NCI-H2171 (cell line): ENCODE results near the gene GOLT1B.

Experiments
- DNase-seq: peaks from one replicate; lab custom pipeline; 2025; lab: John Stamatoyannopoulos, UW

Gene GOLT1B

DNA sequence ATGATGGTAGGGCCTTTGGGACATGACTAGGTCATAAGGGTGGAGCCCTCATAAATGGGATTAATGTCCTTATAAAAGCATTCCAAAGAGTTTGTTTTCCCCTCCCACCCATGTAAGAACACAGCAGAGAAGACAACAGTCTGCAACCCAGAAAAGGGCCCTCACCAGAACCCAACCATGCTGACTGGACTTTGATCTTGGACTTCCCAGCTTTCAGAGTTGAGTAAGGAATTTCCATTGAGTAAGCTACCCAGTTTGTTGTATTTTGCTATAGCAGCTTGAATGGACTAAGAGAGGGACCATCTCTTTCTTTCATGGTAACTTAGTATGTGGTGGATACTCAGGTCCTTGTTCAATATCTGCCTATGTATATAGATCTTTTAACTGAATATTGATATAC, 21.6 kb downstream of the GOLT1B start:
- DNase-seq: no peak

DNA sequence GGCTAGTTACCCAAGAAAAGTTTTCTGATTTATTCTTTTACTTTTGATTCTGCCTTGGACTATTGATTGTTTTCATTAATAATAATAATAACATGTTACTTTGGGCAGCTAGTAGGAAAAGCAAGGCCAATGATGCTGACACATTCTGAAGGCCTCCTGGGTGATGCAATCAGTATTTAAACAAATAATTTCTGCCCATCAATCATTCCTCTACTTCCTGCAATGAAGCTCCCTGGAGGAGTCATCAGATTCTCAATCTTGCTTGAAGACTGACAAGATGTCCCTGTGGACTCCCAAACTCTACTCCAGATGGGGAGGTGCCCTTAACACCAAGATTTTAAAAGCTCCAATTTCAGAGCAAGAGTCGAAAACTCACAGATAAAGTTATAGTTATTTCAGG, 24.5 kb downstream of the GOLT1B start, which contains the start of gene SPX:
Gene SPX (plus strand): TSS at position 244 of the 400 bp plus-strand sequence. CDS start 177 bp downstream, outside the sequence.
- DNase-seq: peak; percentile 74

DNA sequence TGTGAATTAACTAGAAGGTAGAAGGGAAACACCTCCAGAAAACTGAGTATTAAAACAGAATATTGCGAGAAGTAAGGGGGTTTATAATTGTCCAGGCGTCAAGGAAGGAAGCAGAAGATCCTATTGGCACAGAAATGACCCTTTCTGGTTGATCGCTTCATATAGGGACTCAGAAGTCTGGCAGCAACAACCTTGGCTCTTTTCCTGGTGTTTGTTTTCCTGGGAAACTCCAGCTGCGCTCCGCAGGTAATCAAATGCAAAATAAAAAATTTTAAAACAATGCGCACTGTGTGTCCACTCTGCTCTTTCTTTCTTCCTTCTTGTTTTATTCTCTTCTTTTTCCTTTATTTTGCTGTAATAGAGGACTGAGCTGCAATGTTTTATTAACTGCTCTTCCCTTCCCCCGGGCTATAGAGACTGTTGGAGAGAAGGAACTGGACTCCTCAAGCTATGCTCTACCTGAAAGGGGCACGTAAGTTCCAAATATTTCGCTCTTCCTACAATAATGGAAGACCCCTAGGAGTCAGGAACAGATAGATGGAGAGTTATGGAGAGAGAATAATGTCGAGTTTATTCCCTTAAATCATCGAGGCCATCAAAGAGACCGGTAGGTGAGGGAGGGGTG, 25.2 kb downstream of the GOLT1B start:
- DNase-seq: peak; percentile 45

DNA sequence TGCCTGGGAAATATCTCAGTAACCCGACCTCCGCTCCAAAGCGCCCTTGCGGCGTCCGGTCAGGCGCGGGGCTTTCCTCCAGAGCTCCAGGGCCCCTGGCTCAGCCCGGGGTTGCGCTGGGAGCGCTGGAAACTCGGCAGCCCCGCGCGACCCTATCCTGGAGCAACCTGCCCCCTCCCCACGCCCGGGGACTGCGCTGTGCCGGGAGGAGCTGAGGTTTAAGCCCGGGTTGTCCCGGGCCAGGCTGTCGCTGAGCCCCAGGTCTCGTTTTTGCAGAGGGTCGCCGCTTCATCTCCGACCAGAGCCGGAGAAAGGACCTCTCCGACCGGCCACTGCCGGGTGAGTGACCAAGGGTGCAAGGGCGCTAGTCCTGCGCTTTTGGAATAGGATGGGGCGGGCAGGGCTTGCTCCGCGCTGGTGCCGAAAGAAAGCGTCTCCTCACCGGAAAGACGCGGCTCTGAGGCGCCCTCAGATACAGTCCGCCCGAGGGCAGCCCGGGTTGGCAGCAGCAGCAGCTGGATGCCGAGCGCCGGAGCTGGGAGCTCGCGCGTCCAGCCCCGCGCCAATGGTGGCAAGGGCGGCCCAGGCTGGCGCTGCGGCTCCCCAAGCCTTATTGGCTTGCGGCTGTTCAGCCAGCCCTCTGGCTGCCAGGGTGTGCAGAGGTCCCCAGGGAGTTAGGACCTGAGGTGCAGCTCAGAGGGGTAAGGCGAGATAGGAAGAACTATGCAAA, 26.0 kb downstream of the GOLT1B start:
- peak; percentile 98 for DNase-seq

DNA sequence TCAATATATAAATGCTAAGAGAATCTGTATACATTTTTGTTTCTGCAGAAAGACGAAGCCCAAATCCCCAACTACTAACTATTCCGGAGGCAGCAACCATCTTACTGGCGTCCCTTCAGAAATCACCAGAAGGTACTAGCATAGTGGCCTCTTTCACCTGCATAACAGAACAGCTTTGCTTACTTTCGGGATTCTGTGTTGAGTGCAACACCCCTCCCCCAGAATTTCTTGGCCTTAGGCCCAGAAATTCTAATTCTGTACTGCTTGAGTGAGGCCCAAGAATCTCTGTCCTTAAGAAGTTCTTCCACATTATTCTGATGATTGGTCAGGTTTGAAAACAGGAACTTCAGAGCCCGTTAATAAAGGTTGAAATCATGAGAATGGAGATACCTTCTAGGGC, 27.4 kb downstream of the GOLT1B start:
- DNase-seq: peak; percentile 23

DNA sequence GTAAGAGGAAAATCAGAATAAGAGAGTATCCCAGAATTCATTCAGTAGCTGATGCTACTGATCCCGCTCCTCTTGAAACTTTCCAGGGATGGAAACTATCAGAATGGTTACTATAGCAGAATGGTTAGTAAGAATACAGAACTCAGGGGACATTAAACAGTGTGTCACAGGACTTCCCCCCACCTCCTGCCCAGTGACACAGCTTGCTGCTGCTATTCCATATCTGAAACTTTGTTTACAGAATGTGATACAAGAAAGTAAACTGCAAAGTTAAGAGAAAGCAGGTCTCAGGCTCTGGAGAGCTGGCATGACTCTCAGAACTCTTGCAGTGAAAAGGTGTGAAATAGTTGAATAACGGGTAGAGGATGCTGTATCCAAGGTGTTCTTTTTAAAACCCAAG, 27.9 kb downstream of the GOLT1B start:
- no peak for DNase-seq

DNA sequence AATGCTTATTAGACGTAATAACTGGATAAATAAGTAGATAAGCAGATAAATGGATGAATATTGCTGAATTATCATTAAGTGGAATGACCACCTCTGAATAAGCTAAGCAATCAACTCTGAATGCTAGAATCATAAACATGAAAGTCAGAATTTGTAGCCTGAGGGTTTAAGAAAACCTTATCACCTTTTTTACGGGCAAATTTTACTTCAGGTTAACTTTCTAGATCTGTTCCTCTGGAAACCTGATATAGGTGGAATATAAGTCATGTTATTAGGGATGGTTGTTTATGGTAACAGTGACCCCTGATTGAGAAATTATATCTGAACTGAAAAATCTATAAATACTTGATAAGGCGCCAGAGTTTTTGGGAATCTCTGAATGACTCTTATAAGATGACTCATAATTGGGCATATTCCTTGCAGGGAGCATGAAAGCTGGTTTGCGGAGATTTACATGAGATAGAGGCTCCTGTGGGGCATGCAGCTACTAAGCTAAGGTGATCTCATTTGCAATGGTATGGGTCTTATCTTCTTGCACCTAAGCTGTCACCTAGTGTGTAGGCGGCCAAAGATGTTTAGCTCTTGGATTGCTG, 36.6 kb downstream of the GOLT1B start:
- no peak for DNase-seq

DNA sequence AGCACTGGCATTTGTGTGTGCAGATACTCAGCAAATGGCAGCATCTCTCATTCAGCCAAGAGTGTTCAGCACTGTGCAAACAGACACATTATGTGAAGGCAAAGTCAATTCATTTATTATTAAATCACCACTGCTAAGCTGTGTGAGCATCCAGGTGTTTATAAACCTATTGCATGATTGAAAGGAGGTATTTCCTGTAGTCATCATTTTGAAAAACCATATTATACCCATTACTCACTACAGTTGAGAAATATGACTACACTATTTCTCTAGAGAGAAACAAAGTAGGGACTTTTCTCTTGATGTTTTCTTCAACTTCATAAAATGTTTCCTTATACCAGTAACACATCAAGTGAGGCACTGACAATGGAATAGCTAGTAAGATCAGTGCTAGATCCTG, 38.2 kb downstream of the GOLT1B start:
- no peak for DNase-seq

DNA sequence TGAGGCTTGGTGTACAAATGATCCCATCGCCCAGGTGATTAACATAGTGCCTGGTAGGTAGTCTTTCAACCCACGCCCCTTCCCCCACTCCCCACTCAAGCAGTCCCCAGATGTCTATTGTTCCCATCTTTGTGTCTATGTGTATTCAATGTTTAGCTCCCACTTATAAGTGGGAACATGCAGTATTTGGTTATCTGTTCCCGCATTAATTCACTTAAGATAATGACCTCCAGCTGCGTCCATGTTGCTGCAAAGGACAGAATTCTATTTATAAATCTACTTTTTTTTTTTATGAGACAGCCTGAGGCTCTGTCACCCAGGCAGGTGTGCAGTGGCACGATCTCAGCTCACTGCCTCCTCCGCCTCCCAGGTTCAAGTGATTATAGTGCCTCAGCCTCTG, 40.2 kb downstream of the GOLT1B start:
- DNase-seq: no peak

DNA sequence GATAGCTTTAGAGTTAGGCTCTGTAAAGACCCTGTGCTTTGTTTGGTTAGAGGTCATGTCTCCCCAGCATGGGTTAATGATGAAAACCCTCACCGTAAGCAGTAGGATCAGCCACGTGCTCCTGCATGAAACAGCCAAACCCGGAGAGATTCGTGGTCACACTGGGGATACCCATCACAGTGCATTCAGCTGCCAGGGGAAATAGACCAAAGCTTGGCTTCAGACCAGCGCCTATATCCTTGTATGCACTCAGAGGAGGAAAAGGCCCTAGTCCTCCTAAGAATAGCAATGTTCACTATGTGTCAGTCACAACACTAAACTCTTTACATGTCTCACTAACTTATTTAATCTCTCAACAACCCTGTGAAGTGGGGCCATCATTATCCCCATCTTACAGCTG, 40.8 kb downstream of the GOLT1B start:
- no peak for DNase-seq

DNA sequence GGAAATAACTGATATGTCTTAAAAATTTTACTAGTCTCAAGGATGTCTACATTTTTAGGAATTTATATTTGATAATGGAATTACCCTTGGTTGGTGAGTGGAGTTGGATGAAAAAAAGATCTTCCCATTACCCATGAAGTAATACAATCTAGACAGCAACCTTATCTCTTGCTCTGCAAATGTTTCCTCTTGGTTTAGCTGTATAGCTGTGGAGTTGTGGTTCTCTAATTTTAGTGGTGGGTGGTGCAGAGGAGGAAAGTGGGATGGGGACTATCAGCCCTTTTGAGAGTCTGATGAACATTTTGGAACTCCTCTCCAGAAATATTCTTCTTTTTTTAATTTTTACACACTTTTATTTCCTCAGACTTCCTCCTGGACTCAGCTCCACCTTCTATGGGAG, 41.6 kb downstream of the GOLT1B start:
- DNase-seq: no peak

DNA sequence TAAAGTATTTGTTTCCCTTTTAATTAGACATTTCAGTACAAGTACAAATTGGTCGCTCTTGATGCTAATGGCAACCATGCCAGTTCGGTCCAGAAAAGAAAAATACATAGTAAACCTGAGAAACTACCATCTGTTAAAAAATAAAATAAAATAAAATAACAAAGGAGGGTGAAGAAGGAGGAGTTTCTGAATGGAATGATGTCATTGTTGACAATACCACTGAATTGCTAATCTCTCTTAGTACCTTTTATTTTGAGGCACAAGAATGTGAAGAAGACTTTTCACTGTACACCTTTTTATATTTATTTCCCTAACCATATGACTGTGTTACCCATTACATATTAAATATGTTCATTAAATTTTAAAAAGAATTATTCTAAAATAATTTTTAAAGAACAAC, 44.0 kb downstream of the GOLT1B start:
- no peak for DNase-seq

DNA sequence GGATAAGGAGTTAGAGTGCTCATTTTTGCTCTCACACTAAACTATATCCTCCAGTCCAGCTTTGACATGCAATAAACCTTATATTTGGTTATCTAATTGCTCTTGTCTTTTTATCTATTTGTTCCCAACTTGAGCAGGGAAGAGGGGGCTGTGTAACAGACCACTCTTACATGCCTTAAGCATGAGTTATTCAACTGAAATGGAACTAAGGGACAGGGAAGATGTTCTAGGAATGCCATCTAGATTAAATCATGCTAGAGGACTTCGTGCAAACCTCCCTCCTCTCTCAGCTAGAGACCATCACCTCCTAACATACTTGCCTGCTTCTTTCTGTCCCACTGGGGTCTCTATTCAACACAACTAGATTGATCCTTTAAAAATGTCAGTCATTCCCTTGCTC, 45.1 kb downstream of the GOLT1B start:
- no peak for DNase-seq

DNA sequence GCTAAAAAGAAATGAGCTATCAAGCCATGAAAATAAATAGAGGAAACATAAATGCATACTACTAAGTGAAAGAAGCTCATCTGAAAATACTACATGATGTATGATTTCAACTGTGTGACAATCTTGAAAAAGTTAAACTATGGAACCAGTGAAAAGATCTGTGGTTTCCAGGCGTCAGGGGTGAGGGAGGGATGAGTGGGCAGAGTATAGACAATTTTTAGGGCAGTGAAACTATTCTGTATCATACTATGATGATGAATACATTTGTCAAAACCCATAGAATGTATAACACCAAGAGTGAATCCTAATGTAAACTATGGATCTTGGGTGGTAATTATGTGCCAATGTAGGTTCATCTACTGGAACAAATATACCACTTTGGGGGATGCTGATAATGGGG, 45.8 kb downstream of the GOLT1B start:
- DNase-seq: no peak

DNA sequence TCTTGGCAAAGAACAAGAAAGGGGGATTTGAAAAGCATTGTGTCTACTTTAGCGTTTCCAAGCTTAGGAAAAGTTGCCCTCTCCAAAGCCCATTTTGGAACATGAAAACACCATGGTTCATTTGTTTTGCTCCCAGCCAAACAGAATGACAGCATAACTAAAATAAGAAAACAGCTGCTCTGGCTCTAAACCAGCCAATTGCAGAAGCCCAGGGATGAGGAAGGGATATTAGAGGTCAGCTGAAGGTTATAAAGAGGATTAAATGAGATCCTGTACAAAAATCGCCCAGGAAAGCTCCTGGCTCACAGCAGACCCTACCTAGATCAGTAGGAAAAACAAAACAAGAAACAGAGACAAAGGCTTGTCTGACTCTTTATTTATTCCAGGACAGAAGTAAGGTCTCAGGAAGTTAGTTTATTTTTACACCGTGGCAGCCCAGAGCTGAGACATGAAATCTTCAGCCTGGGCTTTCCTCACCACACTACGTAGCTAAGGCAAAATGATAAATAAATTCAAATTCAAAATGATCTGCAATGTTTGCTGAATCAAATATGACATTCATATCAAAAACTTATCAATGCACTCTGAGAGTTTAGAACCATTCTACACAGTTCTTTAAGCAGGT, 50.4 kb downstream of the GOLT1B start:
- no peak for DNase-seq

DNA sequence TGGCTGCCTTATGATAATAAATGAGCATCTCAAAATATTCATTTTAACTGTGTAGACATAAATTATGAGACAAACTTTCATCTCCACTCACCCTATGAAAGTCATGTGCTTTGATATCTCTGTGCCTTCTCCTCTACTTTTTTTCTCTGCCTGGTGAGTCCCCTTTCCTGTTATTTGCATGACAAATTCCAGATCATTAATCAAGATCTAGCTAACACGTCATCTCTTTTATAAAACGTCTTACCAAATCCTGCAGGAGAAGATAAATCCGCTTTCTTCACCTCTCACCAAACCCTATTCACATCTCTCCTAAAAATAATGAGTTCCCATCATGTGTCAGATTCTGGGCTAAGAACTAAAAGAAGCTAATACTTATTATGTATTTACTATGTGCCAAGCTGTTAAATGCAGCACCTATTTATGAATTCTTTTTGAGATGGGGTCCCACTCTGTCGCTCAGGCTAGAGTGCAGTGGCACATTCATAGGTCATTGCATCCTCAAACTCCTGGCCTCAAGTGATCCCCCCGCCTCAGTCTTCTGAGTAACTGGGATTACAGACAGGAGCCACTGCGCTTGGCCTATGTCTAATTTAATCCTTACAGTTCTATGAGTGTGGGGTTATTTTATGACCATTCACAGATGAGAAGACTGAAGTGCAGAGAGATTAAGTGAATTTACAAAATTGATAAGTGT, 51.2 kb downstream of the GOLT1B start:
- no peak for DNase-seq

DNA sequence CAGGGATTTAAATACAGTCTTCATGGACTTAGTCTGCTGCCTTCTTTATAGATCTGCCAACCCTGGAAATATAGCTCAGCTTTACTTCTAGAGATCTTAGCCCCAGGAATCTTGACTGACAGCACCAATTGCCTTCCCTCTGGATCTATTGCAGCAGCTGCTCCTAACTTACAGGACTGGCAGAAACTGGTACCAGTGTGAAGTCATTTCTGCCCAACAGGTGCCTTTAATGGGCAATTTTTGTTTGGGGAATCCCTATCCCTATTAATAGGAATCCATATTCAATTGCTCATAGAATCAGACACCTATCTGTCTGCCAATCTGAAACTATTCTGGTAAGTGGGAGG, 51.7 kb downstream of the GOLT1B start:
- DNase-seq: no peak

DNA sequence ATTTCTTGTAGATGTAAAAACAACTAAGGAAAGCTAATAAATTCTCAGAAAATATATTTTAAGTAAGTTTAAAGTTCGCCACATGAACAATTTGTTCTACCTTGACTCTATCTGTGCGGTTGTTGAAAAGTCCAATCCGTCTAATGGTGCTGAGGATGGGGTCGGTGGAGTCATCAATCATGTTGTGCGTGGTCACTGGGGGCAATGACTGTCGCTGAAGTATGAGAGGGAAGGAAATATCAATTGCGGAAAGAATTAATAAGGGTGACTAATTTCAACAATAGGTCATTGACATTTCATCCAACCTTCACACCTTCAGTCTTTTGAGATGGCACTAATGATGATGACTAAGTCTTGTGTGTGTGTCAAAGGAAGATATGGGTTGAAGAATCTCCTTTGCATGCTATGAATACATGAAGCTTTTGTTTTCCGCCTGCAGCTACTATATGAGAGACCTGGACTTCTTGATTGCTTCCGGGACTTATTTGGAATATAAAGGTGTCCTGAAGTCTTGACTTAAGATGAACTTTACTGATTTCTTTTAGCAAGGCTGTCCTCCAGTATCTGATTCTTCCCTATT, 56.6 kb downstream of the GOLT1B start:
- no peak for DNase-seq

DNA sequence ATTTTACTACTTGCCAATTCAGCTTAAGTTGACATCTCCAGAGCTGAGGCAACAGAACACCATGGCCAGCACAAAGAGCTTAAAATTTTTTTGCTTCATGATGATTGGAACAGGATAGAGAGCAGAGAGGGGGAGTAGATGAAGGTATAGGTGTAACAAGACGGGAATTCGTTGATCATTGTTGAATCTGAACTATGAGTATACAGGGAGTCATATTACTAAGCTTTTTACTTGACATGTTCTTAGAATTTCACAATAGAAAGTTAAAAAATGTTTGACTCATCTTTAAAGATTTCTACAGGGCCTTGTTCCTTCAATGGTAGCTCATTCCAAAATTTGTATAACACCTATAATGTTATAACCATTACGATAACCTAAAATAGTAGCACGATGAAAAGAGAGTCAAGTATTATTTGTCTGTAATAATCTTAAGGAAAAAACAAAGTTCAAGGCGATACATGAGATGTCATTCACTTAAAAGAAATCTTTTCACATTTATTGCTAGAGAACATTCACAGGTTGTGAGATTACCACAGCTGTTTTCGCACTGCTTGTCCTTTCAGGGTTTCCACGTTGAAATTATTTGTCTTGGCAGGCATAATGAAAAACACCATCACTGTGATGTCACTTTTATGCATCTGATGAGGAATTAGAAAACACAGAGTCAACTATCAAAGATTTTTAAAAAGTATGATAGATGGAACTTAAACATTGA, 58.4 kb downstream of the GOLT1B start:
- no peak for DNase-seq

DNA sequence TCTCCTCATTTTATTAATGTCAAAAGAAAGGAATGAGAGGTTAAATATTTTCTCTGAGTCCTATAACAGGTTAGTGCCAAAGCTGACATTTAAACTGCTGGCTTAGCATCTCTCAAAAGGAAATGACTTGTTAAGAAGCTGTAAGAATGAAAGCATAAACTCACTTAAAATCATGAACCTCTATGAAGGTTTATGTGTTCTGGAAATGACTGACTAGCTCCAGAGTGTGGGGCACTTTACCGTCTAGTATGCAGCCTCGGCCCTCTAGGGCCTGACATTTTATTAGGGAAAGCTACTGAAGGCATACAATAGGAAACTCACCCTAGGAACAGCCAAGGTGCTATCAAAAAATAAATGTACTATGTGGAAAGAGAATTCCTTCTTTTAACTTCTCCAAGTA, 59.6 kb downstream of the GOLT1B start:
- no peak for DNase-seq

DNA sequence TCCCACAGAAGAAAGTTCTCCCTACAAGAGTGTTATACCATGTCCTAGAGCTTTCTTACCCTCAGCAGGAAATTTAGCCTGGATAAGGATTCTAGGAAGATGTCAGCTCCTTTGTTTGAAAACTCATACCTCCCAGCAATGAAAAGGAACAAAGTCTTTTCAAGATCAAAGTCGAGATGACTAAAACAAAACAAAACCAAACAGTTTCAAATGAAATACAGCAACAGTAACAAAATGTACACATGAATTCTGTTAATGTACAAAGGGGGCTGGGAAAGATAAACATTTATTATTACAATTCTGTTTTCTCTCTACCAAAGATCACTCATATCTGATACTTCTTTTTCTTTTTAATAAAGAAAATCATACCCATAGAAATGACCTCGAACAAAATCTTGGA, 61.3 kb downstream of the GOLT1B start:
- no peak for DNase-seq
